ENCODE data around the gene GLDC. TPM values are rescaled to one million over a fixed set of nuclear protein-coding genes. Genes with fewer than 3 reads are reported as not detected.

The GLDC gene
- total and polyA plus RNA-seq, 2 donors (not counting 1 experiment from before 2014, with no cell fraction given), result 0.71 to 0.86 TPM

- TF ChIP-seq EZH2 (IDR thresholded peaks at IDR 0.05; ENCODE audit: borderline replicate concordance, insufficient read depth, low read depth, low read length, poor library complexity, severe bottlenecking), result no peak
- TF ChIP-seq, protein P1, sequence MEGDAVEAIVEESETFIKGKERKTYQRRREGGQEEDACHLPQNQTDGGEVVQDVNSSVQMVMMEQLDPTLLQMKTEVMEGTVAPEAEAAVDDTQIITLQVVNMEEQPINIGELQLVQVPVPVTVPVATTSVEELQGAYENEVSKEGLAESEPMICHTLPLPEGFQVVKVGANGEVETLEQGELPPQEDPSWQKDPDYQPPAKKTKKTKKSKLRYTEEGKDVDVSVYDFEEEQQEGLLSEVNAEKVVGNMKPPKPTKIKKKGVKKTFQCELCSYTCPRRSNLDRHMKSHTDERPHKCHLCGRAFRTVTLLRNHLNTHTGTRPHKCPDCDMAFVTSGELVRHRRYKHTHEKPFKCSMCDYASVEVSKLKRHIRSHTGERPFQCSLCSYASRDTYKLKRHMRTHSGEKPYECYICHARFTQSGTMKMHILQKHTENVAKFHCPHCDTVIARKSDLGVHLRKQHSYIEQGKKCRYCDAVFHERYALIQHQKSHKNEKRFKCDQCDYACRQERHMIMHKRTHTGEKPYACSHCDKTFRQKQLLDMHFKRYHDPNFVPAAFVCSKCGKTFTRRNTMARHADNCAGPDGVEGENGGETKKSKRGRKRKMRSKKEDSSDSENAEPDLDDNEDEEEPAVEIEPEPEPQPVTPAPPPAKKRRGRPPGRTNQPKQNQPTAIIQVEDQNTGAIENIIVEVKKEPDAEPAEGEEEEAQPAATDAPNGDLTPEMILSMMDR (IDR thresholded peaks at IDR 0.05), result no peak
- Mint-ChIP-seq H3K27me3 (no peaks in the 10 kb centered on the region), H3K4me1 (peaks cover 8% of the 10 kb centered on the region), H3K9me3 (ENCODE audit: insufficient read depth) (no peaks in the 10 kb centered on the region), H3K27ac (no peak overlapping the region), H3K4me3 (no peak overlapping the region)
- Histone ChIP-seq H3K9ac (ENCODE audit: low read length) (no peak overlapping the region), H3K4me3 (ENCODE audit: control extremely low read depth in 1 of 5, extremely low read depth in 1 of 5, insufficient read depth in 1 of 5, low read depth in 2 of 5, low read length in 4 of 5) (no peak overlapping the region), H4K20me1 (ENCODE audit: control insufficient read depth, insufficient read depth, low read length, poor library complexity, severe bottlenecking) (no peaks in the 10 kb centered on the region), H3K27me3 (replicated peaks in 1 of 4; ENCODE audit: control extremely low read depth in 1 of 4, control insufficient read depth in 3 of 4, insufficient read depth in 4 of 4, low read length in 3 of 4) (no peaks in the 10 kb centered on the region), H3K27ac (ENCODE audit: low read length in 2 of 2) (no peak overlapping the region), H3K9me3 (ENCODE audit: control extremely low read depth in 1 of 3, control insufficient read depth in 2 of 3, insufficient read depth in 1 of 3, low read length in 2 of 3) (no peaks in the 10 kb centered on the region), H3K36me3 (replicated peaks in 1 of 2; ENCODE audit: control extremely low read depth in 1 of 2, control insufficient read depth in 1 of 2, extremely low read depth in 1 of 2, insufficient read depth in 2 of 2, low read length in 1 of 2) (no peaks in the 10 kb centered on the region), H3K79me2 (ENCODE audit: control insufficient read depth, insufficient read depth, low read length) (no peaks in the 10 kb centered on the region), H3K4me2 (replicated peaks; ENCODE audit: low read depth, low read length, poor library complexity, severe bottlenecking) (no peak overlapping the region), H3K4me1 (ENCODE audit: control insufficient read depth in 2 of 2, insufficient read depth in 2 of 2, low read length in 2 of 2) (peaks cover 7% of the 10 kb centered on the region in 2 donors), H2AFZ (ENCODE audit: insufficient read depth, low read depth, low read length, poor library complexity, severe bottlenecking) (no peak overlapping the region)
- CTCF ChIA-PET, result no interaction called here
- no CpG with 5 or more reads among the region's 2 CpGs for WGBS (ENCODE audit: insufficient coverage)
- DNase-seq, result no peak
- POLR2A ChIA-PET, result no interaction called here
- ATAC-seq (ENCODE audit: low read depth), result no peak
- intact Hi-C loops (cut with micrococcal nuclease), result no loop called here
Observed at GRCh38 chr9:6610073-6610472, 35.5 kb downstream of the GLDC start.

DNA sequence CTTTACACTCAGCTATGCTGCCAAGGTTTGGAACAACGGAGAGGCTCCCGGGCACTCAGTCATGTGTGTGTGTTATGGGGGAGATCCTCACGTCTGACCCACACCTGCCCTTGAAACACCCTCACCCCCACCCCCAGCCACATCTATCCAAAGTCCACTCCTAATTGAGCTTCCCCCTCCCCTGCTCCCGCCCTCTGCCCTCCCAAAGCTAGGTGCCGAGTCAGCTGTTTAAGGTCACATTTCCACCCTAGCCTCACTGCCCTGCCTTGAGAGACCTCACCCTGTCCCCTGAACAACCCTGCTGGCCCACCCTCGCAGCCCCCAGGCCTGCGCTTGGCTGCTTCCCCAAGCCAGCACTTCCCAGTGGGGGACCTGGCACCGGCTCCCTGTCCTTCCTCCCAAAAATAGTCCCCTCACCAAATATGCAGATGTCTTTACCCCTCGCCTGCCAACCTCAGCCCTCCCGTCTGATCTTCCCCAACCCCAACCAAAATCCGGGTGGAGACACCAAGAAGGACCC, 36.0 kb downstream of the GLDC start:
- H3K4me3 Mint-ChIP-seq, result no peak overlapping the region
- H3K4me1 ChIP-seq (ENCODE audit: control insufficient read depth in 2 of 2, insufficient read depth in 2 of 2, low read length in 2 of 2), result peaks cover 12 to 13% of the 10 kb centered on the region in 2 donors
- H3K9me3 Mint-ChIP-seq (ENCODE audit: insufficient read depth), result no peaks in the 10 kb centered on the region
- H3K4me2 ChIP-seq (replicated peaks; ENCODE audit: low read depth, low read length, poor library complexity, severe bottlenecking), result no peak overlapping the region
- no peak overlapping the region for H3K27ac Mint-ChIP-seq
- H3K79me2 ChIP-seq (ENCODE audit: control insufficient read depth, insufficient read depth, low read length), result no peaks in the 10 kb centered on the region
- TF ChIP-seq EZH2 (IDR thresholded peaks at IDR 0.05; ENCODE audit: borderline replicate concordance, insufficient read depth, low read depth, low read length, poor library complexity, severe bottlenecking), result no peak
- TF ChIP-seq, protein P1 (IDR thresholded peaks at IDR 0.05), result no peak
- no peak for ATAC-seq (ENCODE audit: low read depth)
- no peaks in the 10 kb centered on the region for H3K27me3 Mint-ChIP-seq
- DNase-seq, result no peak
- H3K4me1 Mint-ChIP-seq, result peaks cover 13% of the 10 kb centered on the region
- H3K36me3 ChIP-seq (replicated peaks in 1 of 2; ENCODE audit: control extremely low read depth in 1 of 2, control insufficient read depth in 1 of 2, extremely low read depth in 1 of 2, insufficient read depth in 2 of 2, low read length in 1 of 2), result no peaks in the 10 kb centered on the region
- POLR2A ChIA-PET, result no interaction called here
- no peak overlapping the region for H3K27ac ChIP-seq (ENCODE audit: low read length in 2 of 2)
- H2AFZ ChIP-seq (ENCODE audit: insufficient read depth, low read depth, low read length, poor library complexity, severe bottlenecking), result no peak overlapping the region
- H3K4me3 ChIP-seq (ENCODE audit: control extremely low read depth in 1 of 5, extremely low read depth in 1 of 5, insufficient read depth in 1 of 5, low read depth in 2 of 5, low read length in 4 of 5), result no peak overlapping the region
- CTCF ChIA-PET, result interaction anchor here (0.6 kb wide), 1 partner anchor 37 kb away, joined by 3 read pairs; no protein-coding TSS in a partner anchor
- H3K9me3 ChIP-seq (ENCODE audit: control extremely low read depth in 1 of 3, control insufficient read depth in 2 of 3, insufficient read depth in 1 of 3, low read length in 2 of 3), result no peaks in the 10 kb centered on the region
- H3K27me3 ChIP-seq (replicated peaks in 1 of 4; ENCODE audit: control extremely low read depth in 1 of 4, control insufficient read depth in 3 of 4, insufficient read depth in 4 of 4, low read length in 3 of 4), result no peaks in the 10 kb centered on the region
- 94% methylated on average over 7 of the region's 11 CpGs for WGBS (ENCODE audit: insufficient coverage)
- intact Hi-C loops (cut with micrococcal nuclease), result no loop called here
- no peaks in the 10 kb centered on the region for H4K20me1 ChIP-seq (ENCODE audit: control insufficient read depth, insufficient read depth, low read length, poor library complexity, severe bottlenecking)
- H3K9ac ChIP-seq (ENCODE audit: low read length), result no peak overlapping the region

All from B cell (primary cell).